OCI-LY7 (cell line): ENCODE measurements around the gene FAM20A. TPM values are rescaled to one million over a fixed set of nuclear protein-coding genes. Genes with fewer than 3 reads are reported as not detected.

Experiments used
- BruUV-seq: library from RNA; stranded (reverse); fragments of 400-500 nt; replicated peaks from 2 replicates; lab custom pipeline; 2021; lab: Mats Ljungman, UMichigan
- CTCF ChIA-PET: fragments of 300-600 bp; sonication (Branson Sonifier 250); formaldehyde crosslinking; loops from one replicate; lab custom pipeline; 2022; ENCODE audit warnings: antibody characterized with exemption; ENCODE audit not compliant: unreplicated experiment; lab: Charles Lee
- POLR2A ChIA-PET: fragments of 300-600 bp; sonication (Branson Sonifier 250); formaldehyde crosslinking; loops from one replicate; lab custom pipeline; 2022; ENCODE audit warnings: antibody characterized with exemption; lab: Charles Lee
- DNase-seq: peaks from one replicate; pipeline ENCODE4 v3.0.0-alpha.2; 2015; ENCODE audit warnings: low spot score
- H2AFZ ChIP-seq: fragments of 200-600 bp; sonication (generic), shearing (Covaris generic); 2 replicates; pipeline ENCODE4 v1.6.1; 2014; ENCODE audit warnings: mild to moderate bottlenecking, antibody characterized with exemption, low read length, moderate library complexity
- H3K27ac ChIP-seq: fragments of 200-600 bp; sonication (generic); 2 replicates; pipeline ENCODE4 v1.5.1; 2014; ENCODE audit warnings: mixed run types, low read depth, mild to moderate bottlenecking, moderate library complexity, low read length, inconsistent platforms; ENCODE audit not compliant: poor library complexity, severe bottlenecking
- H3K36me3 ChIP-seq: fragments of 200-600 bp; sonication (generic); 2 replicates; pipeline ENCODE4 v1.6.1; 2014; ENCODE audit warnings: mild to moderate bottlenecking, antibody characterized with exemption, low read length, moderate library complexity, mixed read lengths; ENCODE audit not compliant: insufficient read depth
- H3K4me1 ChIP-seq: fragments of 200-600 bp; sonication (generic); 2 replicates; pipeline ENCODE4 v1.5.1; 2014; ENCODE audit warnings: mild to moderate bottlenecking, low read length; ENCODE audit not compliant: insufficient read depth, poor library complexity, severe bottlenecking
- H3K4me2 ChIP-seq: fragments of 200-600 bp; sonication (generic); 2 replicates; pipeline ENCODE4 v1.6.1; 2014; ENCODE audit warnings: mild to moderate bottlenecking, low read length
- H3K4me3 ChIP-seq: fragments of 200-600 bp; sonication (generic); 2 replicates; pipeline ENCODE4 v1.5.1; 2014; ENCODE audit warnings: mild to moderate bottlenecking, low read depth, low read length; ENCODE audit not compliant: poor library complexity, severe bottlenecking
- H3K79me2 ChIP-seq: fragments of 200-600 bp; sonication (generic); 2 replicates; pipeline ENCODE4 v1.6.1; 2016; ENCODE audit warnings: low read depth, mild to moderate bottlenecking, low read length, moderate library complexity, mixed read lengths; ENCODE audit not compliant: insufficient read depth
- H3K9me2 ChIP-seq: fragments of 200-600 bp; sonication (generic); 2 replicates; pipeline ENCODE4 v1.6.1; 2016; ENCODE audit warnings: mild to moderate bottlenecking, low read length, mixed read lengths; ENCODE audit not compliant: insufficient read depth
- H3K9me3 ChIP-seq: fragments of 200-600 bp; sonication (generic); 2 replicates; pipeline ENCODE4 v1.6.1; 2014; ENCODE audit warnings: mild to moderate bottlenecking, mixed run types, low read length, mixed read lengths
- H4K20me1 ChIP-seq: fragments of 200-600 bp; sonication (generic); 2 replicates; pipeline ENCODE4 v1.6.1; 2014; ENCODE audit warnings: mild to moderate bottlenecking, antibody characterized with exemption, low read length, moderate library complexity, mixed read lengths; ENCODE audit not compliant: insufficient read depth
- CTCF ChIP-seq: fragments of 200-600 bp; sonication (generic); conservative IDR thresholded peaks from 2 replicates; pipeline ENCODE4 v1.5.1; 2014; ENCODE audit warnings: mild to moderate bottlenecking, antibody characterized with exemption, low read length, moderate library complexity, mixed read lengths
- EZH2phosphoT487 ChIP-seq: fragments of 200-600 bp; sonication (generic); IDR thresholded peaks from 2 replicates; pipeline ENCODE4 v1.6.1; 2018; ENCODE audit warnings: low read depth, borderline replicate concordance, mild to moderate bottlenecking, mixed run types, antibody characterized with exemption, low read length, moderate library complexity, mixed read lengths
- intact Hi-C: fragments of 100-400 bp; cut with micrococcal nuclease; formaldehyde crosslinking; loops from one replicate; pipeline ENCODE4 v1.10.0; 2022; ENCODE audit not compliant: unreplicated experiment
- total RNA-seq, 2 experiments: library from RNA; depleted of rRNA in 1 of 2; stranded (reverse); fragments of >200 nt in 1 of 2; shearing (Covaris generic) in 1 of 2; gene quantifications; 2 replicates each; pipeline ENCODE4 v1.2.3, GENCODE V29; 2014 to 2022

Gene FAM20A
- total RNA-seq, 2 experiments from 2014 or later = not detected

GRCh38 chr17:68624381-68624780 is 23.2 kb upstream of the FAM20A start:
- no peak overlapping the region for H3K27ac ChIP-seq
- TF ChIP-seq EZH2phosphoT487 (no peak), CTCF (no peak)
- no TSS peak for BruUV-seq
- H3K79me2 ChIP-seq = no peaks in the 10 kb centered on the region
- intact Hi-C loops = no loop called here
- H3K36me3 ChIP-seq = no peaks in the 10 kb centered on the region
- no peak overlapping the region for H2AFZ ChIP-seq
- POLR2A ChIA-PET = no interaction called here
- H4K20me1 ChIP-seq = no peaks in the 10 kb centered on the region
- no peaks in the 10 kb centered on the region for H3K9me2 ChIP-seq
- no peaks in the 10 kb centered on the region for H3K9me3 ChIP-seq
- H3K4me2 ChIP-seq = no peak overlapping the region
- H3K4me1 ChIP-seq = no peaks in the 10 kb centered on the region
- no peak overlapping the region for H3K4me3 ChIP-seq
- DNase-seq = no peak
- CTCF ChIA-PET = no interaction called here

- intact Hi-C loops = no loop called here
- no peak overlapping the region for H3K27ac ChIP-seq
- no peaks in the 10 kb centered on the region for H3K36me3 ChIP-seq
- no peak for DNase-seq
- no peaks in the 10 kb centered on the region for H3K79me2 ChIP-seq
- no TSS peak for BruUV-seq
- H3K9me3 ChIP-seq = no peaks in the 10 kb centered on the region
- H2AFZ ChIP-seq = no peak overlapping the region
- H4K20me1 ChIP-seq = no peaks in the 10 kb centered on the region
- no peaks in the 10 kb centered on the region for H3K4me1 ChIP-seq
- H3K9me2 ChIP-seq = no peaks in the 10 kb centered on the region
- no peak for TF ChIP-seq EZH2phosphoT487
- TF ChIP-seq CTCF = no peak
- POLR2A ChIA-PET = no interaction called here
- CTCF ChIA-PET = no interaction called here
- H3K4me2 ChIP-seq = no peak overlapping the region
- no peak overlapping the region for H3K4me3 ChIP-seq
Observed at GRCh38 chr17:68623811-68624210, 22.6 kb upstream of the FAM20A start.

- Histone ChIP-seq H3K36me3 (no peaks in the 10 kb centered on the region), H3K4me3 (no peak overlapping the region), H3K9me2 (no peaks in the 10 kb centered on the region), H2AFZ (no peak overlapping the region), H3K79me2 (no peaks in the 10 kb centered on the region), H3K27ac (no peak overlapping the region), H3K4me1 (no peaks in the 10 kb centered on the region), H4K20me1 (no peaks in the 10 kb centered on the region), H3K4me2 (no peak overlapping the region), H3K9me3 (no peaks in the 10 kb centered on the region)
- BruUV-seq = no TSS peak
- TF ChIP-seq CTCF = no peak
- no peak for TF ChIP-seq EZH2phosphoT487
- CTCF ChIA-PET = no interaction called here
- intact Hi-C loops = no loop called here
- POLR2A ChIA-PET = no interaction called here
- DNase-seq = no peak
Observed at GRCh38 chr17:68622423-68622822, 21.3 kb upstream of the FAM20A start.
